AG08395 (cell line): ENCODE results near the gene PCDH15.

Experiments
- DNase-seq: peaks from one replicate; pipeline ENCODE4 v3.0.0; 2012; ENCODE audit warnings: mixed read lengths, low spot score

Gene PCDH15

GRCh38 chr10:54800741-54801421 is at the start of gene PCDH15:
PCDH15 (minus strand) TSS chr10:54801231; CDS start chr10:54664262, 136,969 bp downstream.
- no peak for DNase-seq

- DNase-seq, result no peak
These were observed 42.9 kb upstream of the PCDH15 start for GRCh38 chr10:54843932-54844331.

- DNase-seq, result no peak
These were observed 42.1 kb upstream of the PCDH15 start for GRCh38 chr10:54843085-54843646.

- no peak for DNase-seq
These were observed 36.4 kb upstream of the PCDH15 start for GRCh38 chr10:54837479-54837878.

- no peak for DNase-seq
These were observed 32.0 kb upstream of the PCDH15 start for GRCh38 chr10:54833029-54833428.

- no peak for DNase-seq
These were observed 26.0 kb upstream of the PCDH15 start for GRCh38 chr10:54826994-54827560.

GRCh38 chr10:54815583-54815982 is 14.6 kb upstream of the PCDH15 start:
- no peak for DNase-seq

- DNase-seq, result no peak
These were observed 7.3 kb upstream of the PCDH15 start for GRCh38 chr10:54808186-54808935.

GRCh38 chr10:54799506-54799905 is 1.5 kb downstream of the PCDH15 start:
- DNase-seq, result no peak

GRCh38 chr10:54797636-54798321 is 3.3 kb downstream of the PCDH15 start:
- no peak for DNase-seq

- DNase-seq, result no peak
These were observed 4.2 kb downstream of the PCDH15 start for GRCh38 chr10:54796881-54797280.

GRCh38 chr10:54776622-54777021 is 24.4 kb downstream of the PCDH15 start:
- no peak for DNase-seq

GRCh38 chr10:54772468-54773122 is 28.4 kb downstream of the PCDH15 start:
- no peak for DNase-seq

GRCh38 chr10:54769051-54769450 is 32.0 kb downstream of the PCDH15 start:
- no peak for DNase-seq

GRCh38 chr10:54758791-54759190 is 42.2 kb downstream of the PCDH15 start:
- no peak for DNase-seq

- DNase-seq, result no peak
These were observed 51.4 kb downstream of the PCDH15 start for GRCh38 chr10:54749623-54750022.

- DNase-seq, result no peak
These were observed 55.6 kb downstream of the PCDH15 start for GRCh38 chr10:54745436-54745835.

GRCh38 chr10:54742416-54742815 is 58.6 kb downstream of the PCDH15 start:
- no peak for DNase-seq

- no peak for DNase-seq
These were observed 72.5 kb downstream of the PCDH15 start for GRCh38 chr10:54728511-54728910.

- no peak for DNase-seq
These were observed 79.0 kb downstream of the PCDH15 start for GRCh38 chr10:54722075-54722474.

GRCh38 chr10:54710918-54711317 is 90.1 kb downstream of the PCDH15 start:
- no peak for DNase-seq

- no peak for DNase-seq
These were observed 92.4 kb downstream of the PCDH15 start for GRCh38 chr10:54708591-54708990.
